Putamen (tissue), 1 donor: Measurements from ENCODE around the gene CES3.
"Not testable (repeated sequence)": the region's sequence is repeated elsewhere in the genome, so short reads cannot be mapped to it uniquely, and the experiment has no call there.

Experiments used
- DNase-seq: peaks from one replicate; pipeline ENCODE4 v3.0.0-alpha.2; 2016; ENCODE audit warnings: low spot score

The CES3 gene

DNA sequence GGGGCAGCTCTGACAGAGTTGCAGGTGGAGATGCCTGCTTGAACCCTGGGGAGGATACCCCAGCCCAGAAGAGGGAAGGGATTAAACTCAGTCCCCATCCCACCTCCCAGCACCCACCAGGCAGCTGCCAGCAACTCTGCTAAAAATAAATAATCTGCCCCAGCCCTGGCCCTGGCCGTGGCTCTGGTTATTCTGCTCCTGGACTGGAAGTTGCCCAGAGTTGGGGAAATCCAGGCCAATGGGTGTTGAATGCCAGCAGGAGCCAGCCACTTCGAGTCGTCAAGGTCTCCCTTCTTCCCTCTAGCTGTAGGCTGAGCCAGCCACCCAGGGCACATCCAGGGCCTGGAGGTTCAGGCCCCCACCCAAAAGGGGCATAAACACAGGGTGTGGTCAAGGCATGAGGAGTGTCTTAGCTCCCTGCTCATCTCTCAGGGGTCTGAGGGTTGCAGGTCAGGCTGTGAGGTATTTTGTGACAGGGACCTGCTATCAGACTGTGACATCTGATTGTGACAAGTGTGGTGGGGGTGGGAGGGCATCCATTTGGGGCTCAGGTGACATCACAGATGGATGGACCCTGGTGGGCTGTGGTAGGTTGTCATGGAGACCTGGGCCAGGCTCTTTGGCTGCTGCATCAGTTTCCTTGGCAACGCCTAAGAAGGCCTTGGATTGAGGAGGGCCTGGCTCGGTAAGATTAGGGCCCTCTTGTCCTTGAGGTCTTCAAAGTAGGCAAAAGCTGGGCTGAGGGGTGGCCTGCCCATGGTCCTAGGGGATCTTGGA, 34.7 kb upstream of the CES3 start:
- DNase-seq: peak; percentile 39

DNA sequence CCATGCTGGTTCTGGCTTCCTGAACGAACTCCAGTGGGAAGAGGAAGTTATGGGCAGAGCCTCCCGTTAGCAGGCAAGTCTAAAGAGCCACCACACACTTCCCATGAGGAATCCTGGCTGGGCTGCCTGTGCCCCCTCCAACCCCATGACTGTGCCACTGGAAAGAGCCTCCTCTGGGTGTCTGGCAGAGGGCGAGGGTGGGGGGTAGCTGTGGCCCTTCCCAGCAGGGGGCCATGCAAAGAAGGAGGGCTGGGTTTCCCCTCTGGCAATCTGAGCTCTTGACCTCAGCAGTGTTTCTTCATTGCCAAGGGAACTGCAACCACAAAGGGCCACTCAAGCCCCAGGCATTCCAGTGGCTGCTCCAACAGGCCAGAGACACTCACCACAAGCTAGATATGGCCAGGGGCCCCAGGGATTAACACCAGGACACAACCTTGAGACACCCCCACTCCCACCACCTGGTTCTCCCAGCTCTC, 34.1 kb upstream of the CES3 start:
- DNase-seq: no peak

DNA sequence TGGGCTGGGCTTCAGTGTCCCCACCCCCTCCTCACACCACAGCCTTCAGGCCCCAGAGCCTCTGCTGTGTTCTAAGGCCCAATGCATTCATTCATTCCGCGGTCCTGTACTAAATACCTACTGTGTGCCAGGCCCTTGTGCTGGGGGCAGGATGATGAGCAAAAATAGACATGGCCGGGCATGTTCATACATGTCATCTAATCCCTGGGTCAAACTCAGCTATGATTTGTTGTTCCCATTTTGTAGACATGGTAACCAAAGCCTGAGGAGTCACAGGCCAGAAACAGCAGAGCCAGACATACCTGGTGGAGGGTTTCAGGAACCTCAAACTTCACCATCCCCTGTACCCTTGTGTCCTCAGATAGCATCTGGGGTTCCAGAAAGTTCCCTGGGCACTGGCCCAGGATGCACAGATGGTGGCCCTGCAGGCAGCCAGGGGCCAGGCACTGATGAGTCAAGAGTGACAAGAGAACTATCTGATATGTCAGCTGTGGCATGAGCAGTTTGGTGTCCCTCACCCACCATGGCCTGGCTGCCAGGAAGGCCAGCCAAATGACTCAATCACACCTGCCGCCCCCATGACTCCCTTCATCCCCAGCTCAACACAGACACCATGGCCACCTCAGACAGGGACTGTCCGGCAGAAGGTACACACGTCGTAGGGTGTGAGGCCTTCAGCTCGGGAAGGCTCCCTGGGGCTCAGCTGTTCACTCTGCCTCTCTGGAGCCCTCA, 33.0 kb upstream of the CES3 start:
- DNase-seq: no peak

DNA sequence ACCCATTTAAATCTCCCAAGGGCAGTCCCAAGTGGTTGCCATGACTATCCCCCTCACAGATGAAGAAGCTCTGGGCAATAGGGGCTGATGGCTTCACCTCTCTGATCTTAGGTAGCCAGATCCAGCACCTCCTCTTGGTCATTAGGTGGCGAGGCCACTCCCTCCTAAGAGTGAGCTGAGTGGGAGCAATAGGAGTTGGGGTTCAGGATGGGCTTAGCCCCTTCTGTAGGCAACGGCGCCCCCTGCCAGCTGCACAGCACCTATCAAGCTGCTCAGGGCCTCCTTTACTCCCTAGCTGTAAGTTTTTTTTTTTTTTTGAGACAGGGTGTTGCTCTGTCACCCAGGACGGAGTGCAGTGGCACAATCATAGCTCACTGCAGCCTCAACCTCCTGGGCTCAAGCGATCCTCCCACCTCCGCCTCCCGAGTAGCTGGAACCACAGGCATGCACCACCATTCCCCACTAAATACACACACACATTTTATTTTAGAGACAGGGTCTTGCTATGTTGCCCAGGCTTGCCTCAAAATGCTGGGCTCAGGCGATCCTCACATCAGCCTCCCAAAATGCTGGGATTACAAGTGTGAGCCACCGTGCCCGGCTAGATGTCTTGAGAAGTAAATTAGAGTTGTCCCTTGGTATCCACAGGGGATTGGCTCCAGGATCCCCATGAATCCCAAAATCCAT, 32.2 kb upstream of the CES3 start:
- DNase-seq: no peak

DNA sequence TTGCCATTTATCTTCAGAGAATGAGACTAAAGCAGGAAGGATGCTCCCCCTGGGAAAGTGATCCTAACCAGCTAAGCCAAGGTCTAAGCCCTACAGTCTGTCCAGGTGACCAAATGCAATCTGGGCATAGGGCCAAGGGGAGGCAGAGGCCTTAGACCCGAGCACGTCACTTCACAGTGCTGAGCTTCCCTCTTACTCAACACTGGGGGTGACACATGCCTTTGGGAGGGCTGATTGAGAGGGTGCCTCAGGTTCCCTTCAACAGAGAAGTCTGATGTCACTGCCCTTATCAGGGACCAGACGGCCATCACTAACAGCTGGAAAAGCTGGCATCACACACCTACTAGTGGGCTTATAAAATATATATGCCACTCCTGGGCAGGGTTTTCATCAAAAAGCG, 30.9 kb upstream of the CES3 start:
- no peak for DNase-seq

DNA sequence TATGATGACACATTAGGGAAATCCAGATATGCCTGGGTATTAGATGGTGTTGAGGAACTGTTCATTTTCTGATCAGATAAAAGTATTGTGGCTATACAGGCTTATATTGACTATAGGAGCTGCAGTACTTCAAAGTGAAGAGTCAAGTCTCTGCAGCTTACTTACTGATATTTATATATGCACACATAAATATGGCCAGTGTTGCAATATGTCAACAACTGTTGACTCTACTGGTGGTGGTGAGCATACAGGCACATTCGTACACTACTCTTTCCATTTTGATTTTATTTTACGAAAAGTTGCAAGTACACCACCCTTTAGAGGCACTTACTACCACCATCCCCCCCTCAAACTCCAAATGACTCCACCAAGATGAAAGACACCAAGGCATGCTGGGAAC, 29.4 kb upstream of the CES3 start:
- DNase-seq: no peak

DNA sequence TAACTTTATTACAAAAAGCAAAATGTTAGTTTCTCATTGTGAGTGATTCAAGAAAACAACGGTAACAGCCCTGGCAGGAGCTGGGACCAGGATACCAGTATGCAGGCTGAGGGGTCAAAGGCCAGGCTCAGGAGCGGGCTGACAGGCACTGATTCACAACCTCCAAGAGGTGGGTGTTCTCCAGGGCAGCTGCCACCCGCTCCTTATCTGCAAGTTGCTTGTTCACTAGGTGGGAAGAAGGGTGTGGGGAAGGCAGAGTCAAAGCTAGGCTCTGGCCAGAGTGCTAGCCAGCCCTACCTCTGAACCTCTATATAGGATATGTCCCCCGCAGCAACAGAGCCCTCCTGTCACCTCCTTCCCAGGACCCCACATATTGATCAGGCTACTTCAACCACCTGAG, 29.0 kb upstream of the CES3 start:
- DNase-seq: no peak

DNA sequence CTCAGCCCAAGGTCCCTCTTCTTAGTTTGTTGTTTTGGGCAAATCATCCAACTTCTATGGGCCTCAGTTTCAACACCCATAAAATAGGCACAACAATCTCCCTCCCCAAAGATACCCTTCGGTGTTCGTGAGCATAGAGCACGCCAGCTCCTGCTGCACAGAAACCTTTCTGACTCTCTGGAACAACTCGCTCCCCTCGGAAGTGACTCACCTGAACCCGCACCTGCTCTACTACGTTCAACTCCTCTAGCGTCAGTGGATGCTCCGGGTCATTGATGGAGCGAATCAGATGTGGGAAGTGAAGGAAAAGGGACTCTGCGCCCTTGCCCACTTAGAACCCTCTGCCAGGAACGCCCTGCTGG, 27.3 kb upstream of the CES3 start:
- DNase-seq: peak; percentile 22

DNA sequence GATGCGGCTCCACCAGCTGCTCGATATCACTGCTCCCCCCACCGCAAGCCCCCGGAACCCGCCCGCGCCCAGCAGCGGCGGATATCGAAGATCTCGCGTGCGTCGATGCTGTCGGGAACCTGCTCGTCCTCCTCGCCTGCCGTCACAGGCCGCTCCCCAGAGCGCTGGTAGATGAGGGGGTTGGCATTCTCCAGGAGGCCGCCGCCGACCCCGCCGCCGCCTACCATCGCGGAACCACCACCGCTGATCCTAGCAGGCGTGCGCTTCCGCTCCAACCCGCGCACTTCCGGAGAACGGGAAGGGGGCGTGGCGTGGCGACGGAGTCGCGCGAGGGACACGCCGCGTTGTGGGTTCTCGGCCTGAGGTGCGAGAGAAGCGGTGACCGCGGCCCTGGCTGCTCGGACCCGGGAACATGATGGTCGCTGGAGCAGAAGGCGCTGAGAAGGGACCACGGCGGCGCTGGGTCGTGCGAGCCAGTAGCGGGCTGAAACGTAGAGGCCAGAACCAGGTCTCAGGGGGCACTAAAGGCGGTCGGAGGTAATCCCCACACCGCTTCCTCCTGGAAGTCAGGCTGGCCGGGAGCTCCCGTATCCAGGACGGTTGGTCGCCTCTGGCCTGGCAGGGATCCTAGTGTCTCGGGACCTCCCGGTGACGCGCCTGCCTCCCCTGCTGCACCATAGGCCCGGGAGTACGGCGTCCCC, 26.8 kb upstream of the CES3 start, which contains the start of gene CIAO2B:
CIAO2B (minus strand) TSS at position 265 of the 701 bp plus-strand sequence; CDS start at position 227, 38 bp downstream.
- peak; percentile 86 for DNase-seq

DNA sequence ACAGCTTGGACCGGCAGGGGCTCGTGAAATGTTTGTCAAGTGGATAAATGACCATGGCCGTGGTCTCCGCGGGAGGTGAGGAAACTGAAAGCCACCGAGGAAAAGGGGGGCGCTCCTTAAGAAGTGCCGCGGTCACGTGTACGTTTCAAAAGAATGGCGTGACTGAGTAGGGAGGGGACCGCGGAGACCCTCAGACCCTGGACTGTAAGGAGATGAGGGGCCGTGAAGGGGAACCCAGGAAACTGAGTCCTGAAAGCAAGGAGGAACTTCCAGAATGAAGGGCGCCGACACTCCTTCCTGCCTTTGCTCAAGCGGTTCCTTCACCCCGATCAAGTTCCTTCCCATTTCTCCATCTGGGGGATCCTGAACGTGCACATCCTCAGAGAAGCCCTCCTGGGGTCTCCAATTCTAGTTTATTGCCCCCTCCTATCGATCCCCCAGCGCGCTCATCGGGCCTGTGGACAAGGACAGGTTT, 26.2 kb upstream of the CES3 start:
- DNase-seq: not testable (repeated sequence)

DNA sequence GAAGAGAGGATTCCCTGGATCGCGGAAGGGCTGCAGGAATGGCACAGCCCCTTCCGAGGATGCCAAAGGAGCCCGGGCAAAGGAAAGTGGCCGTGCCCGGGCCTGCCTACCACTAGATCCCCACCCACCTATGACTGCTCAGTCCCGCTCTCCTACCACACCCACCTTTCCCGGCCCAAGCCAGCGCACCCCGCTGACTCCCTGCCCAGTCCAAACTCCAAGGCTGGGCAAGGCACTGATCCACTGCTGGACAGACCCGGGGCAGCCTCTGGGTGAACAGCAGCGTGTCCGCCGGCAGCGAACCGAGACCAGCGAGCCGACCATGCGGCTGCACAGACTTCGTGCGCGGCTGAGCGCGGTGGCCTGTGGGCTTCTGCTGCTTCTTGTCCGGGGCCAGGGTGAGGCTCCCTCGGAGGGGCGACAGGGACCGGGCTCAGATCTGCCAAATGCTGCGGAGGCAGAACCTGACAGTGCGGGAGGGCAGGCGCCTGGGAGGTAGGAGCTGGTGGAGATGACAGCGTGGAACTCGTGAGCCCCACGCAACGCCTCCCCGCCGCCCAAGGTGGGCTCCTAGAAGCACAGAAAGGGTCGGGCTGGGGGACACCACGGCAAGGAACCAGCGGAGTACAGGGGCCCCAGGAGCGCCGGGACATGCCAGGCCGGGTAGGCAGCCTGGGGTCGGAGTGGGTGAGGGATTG, 25.6 kb upstream of the CES3 start, which contains the start of gene CES2:
CES2 (plus strand) TSS at position 203 of the 698 bp plus-strand sequence; CDS start at position 323, 120 bp downstream.
- no peak for DNase-seq

DNA sequence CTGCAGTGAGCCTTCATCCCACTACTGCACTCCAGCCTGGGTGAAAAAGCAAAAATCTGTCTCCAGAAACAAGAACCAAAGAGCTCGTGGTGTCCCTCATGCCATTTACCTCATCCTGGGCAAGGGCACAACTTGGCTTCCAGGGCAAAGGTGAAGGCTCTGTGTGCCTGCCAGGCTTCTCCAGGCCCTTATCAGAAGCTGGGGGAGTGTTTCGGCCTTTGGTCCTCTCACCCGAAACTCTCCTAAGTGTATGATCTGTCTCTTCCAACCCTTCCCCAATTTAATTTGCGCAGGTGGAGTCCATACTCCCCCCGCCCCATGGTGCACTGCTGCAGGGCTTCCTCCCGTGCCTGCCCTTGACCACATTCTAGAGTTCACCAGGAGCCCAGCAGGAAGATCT, 24.6 kb upstream of the CES3 start:
- DNase-seq: no peak

DNA sequence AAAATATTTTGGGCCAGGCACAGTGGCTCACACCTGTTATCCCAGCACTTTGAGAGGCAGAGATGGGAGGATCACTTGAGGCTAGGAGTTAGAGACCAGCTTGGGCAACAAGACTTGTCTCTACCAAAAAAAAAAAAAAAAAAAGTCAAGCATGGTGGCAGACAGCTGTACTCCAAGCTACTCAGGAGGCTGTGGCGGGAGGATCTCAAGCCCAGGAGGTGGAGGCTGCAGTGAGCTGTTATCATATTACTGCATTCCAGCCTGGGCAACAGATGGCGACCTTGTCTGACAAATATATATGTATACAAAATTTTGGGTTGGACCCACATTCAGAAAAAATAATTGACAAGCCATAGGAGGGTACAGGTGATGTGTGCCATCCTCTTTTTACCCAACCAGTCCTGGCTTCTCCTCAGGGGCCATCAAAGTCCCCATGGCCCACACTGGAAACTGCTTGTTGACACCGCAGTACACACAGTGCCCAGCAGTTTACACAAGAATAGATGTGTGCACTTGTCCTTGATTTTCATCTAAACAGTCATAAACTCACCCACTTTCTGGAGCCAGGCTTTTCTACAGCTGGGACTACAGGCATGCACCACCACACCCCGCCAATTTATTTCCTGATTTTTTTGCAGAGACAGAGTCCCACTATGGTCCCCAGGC, 24.0 kb upstream of the CES3 start:
- no peak for DNase-seq

DNA sequence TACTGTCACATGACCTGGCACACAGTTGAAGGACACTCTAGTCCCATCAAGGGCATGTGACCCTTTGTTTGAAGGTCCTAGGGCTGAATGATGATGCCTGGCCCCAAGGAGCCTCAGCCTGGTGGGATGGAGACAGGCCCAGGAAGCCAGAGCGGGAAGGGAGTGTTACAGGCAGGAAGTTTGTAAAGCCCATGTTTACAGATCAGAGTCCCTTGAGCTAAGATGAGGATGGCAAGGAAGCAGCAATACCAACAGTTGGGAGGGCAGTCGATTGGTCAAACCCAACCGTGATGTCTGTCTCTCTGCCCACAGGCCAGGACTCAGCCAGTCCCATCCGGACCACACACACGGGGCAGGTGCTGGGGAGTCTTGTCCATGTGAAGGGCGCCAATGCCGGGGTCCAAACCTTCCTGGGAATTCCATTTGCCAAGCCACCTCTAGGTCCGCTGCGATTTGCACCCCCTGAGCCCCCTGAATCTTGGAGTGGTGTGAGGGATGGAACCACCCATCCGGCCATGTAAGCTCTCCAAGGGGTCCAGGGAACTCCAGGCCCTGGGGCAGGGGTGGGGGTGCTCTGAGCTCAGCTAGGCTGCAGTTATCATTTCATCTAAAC, 23.2 kb upstream of the CES3 start:
- DNase-seq: no peak

DNA sequence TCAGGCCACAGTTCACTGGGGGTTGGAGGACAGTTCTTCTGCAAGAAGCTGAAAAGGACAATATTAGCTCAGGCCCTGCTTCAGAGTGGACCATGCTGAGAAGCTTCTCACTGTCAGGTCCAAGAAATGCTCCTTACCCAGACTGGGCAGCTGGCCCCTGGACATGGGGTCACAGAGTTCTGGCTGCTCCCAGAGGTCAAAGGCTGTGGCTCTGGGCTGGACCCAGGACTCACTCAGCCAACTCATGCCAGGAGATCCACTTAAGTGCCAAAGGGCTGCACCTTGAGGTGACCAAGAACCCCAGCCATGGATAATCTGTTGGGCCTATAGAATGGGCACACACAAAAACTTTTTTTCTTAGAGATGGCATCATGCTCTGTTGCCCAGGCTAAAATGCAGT, 21.7 kb upstream of the CES3 start:
- no peak for DNase-seq

DNA sequence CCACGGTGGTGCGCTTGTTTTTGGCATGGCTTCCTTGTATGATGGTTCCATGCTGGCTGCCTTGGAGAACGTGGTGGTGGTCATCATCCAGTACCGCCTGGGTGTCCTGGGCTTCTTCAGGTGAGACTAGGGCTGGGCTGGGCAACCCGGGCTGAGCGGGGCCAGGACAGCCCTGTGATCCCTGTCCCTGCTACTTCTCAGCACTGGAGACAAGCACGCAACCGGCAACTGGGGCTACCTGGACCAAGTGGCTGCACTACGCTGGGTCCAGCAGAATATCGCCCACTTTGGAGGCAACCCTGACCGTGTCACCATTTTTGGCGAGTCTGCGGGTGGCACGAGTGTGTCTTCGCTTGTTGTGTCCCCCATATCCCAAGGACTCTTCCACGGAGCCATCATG, 20.8 kb upstream of the CES3 start:
- no peak for DNase-seq

DNA sequence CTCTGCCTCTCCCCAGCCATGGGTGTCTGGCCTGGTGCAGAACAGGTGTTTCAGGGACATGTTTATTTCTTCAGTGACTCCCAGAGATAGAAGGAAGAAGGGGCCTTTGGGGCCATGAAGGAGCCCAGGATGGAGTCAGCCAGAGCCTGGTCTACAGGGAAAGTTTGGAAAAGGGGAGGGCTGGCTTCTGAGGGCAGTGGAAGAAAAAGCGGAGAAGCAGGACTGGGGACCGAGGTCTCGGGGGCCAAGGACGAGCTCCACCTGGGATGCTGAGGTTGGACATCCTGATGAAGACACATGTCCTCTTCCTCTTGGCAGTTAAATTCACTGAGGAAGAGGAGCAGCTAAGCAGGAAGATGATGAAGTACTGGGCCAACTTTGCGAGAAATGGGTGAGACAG, 18.1 kb upstream of the CES3 start:
- no peak for DNase-seq

DNA sequence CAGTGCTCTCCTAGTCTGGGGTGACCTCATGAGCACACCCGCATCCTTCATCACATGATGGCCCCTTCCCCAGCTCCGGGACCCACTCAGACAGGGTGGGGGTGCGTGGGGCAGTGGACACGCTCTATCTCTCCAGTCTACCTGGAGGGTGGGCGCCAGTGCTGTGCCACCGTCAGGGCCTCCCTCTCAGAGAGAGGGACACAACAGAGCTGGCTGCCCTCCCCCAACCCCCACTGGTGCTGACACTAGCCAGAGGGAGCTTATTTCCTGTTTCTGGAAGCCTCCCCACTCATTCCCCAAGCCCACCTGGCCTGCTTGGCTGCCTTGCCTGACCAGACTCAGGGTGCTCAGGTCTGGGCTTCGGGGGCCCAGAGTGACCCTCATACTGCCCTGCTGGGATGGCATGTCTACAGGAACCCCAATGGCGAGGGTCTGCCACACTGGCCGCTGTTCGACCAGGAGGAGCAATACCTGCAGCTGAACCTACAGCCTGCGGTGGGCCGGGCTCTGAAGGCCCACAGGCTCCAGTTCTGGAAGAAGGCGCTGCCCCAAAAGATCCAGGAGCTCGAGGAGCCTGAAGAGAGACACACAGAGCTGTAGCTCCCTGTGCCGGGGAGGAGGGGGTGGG, 17.5 kb upstream of the CES3 start:
- no peak for DNase-seq

DNA sequence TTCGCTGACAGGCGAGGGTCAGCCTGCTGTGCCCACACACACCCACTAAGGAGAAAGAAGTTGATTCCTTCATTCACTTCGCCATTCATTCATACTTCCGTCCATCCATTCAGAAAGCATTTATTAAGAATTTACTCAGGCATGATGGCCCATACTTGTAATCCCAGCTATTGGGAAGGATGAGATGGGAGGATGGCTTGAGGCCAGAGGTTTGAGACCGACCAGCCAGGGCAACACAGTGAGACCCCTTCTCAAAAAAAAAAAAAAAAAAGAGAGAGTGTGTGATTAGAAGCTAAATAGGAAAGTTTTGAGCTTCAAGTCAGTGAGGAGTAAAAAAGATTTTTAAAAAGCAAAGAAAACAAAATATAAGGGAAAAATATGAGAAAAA, 17.0 kb upstream of the CES3 start:
- no peak for DNase-seq

DNA sequence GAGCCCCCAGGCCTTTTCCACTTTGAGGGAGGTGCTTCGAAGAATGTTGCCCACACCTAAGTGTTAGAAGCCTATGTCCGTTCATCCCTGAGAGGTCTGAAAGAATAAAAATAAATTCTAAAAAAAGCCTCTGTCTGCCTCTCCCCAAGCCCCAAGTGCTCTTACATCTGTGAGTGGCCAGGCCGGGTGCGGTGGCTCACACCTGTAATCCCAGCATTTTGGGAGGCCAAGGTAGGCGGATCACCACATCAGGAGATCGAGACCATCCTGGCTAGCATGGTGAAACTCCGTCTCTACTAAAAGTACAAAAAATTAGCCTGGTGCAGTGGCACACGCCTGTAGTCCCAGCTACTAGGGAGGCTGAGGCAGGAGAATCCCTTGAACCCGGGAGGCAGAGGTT, 16.1 kb upstream of the CES3 start:
- not testable (repeated sequence) for DNase-seq
